HG03442 (cell line): ENCODE results near the gene FABP6.
A peak's percentile ranks its signal among the peaks of the same experiment; 100 is the strongest.

Experiments
- ATAC-seq: cut with Tn5 transposase; IDR thresholded peaks from one replicate; pipeline ENCODE4 v1.9.1; 2021; ENCODE audit warnings: mild to moderate bottlenecking, moderate library complexity; ENCODE audit not compliant: unreplicated experiment

FABP6 gene

GRCh38 chr5:160260881-160261815 is 31.8 kb downstream of the FABP6 start:
- ATAC-seq, result no peak

- ATAC-seq, result no peak
Observed at GRCh38 chr5:160262151-160263074, 33.1 kb downstream of the FABP6 start.

- ATAC-seq, result no peak
Observed at GRCh38 chr5:160263326-160263855, 34.1 kb downstream of the FABP6 start.

GRCh38 chr5:160266044-160266443 is 36.7 kb downstream of the FABP6 start:
- no peak for ATAC-seq

GRCh38 chr5:160266752-160267345 is 37.5 kb downstream of the FABP6 start:
- no peak for ATAC-seq

GRCh38 chr5:160268121-160268520 is 38.8 kb downstream of the FABP6 start:
- ATAC-seq, result no peak

- ATAC-seq, result no peak
Observed at GRCh38 chr5:160269017-160269416, 39.7 kb downstream of the FABP6 start.

GRCh38 chr5:160270704-160271103 is 41.4 kb downstream of the FABP6 start:
- ATAC-seq, result no peak

- peak; percentile 59 for ATAC-seq
Observed at GRCh38 chr5:160271396-160271795, 42.1 kb downstream of the FABP6 start.

GRCh38 chr5:160271836-160272235 is 42.5 kb downstream of the FABP6 start:
- no peak for ATAC-seq

- ATAC-seq, result no peak
Observed at GRCh38 chr5:160272264-160272663, 43.0 kb downstream of the FABP6 start.

GRCh38 chr5:160272889-160273288 is 43.6 kb downstream of the FABP6 start:
- ATAC-seq, result no peak

- no peak for ATAC-seq
Observed at GRCh38 chr5:160274483-160274931, 45.2 kb downstream of the FABP6 start.

GRCh38 chr5:160278343-160278742 is 49.0 kb downstream of the FABP6 start:
- ATAC-seq, result no peak

GRCh38 chr5:160280384-160281095 is 51.2 kb downstream of the FABP6 start:
- ATAC-seq, result no peak

- no peak for ATAC-seq
Observed at GRCh38 chr5:160281275-160281674, 52.0 kb downstream of the FABP6 start.

- no peak for ATAC-seq
Observed at GRCh38 chr5:160284291-160284873, 55.1 kb downstream of the FABP6 start.

GRCh38 chr5:160285316-160285715 is 56.0 kb downstream of the FABP6 start:
- ATAC-seq, result no peak

GRCh38 chr5:160286947-160287346 is 57.6 kb downstream of the FABP6 start:
- no peak for ATAC-seq
